ENCODE measurements around the gene SAMHD1.
A peak's percentile ranks its signal among the peaks of the same experiment; 100 is the strongest.
"Not testable (repeated sequence)": the region's sequence is repeated elsewhere in the genome, so short reads cannot be mapped to it uniquely, and the experiment has no call there.

Gene SAMHD1

GRCh38 chr20:36951198-36951978 is at the start of gene SAMHD1:
Gene SAMHD1, minus strand, starts transcription at chr20:36951708. Its CDS starts 65 bp downstream, at chr20:36951643.
- peak; percentile 93 for DNase-seq

GRCh38 chr20:37000171-37000570 is 48.7 kb upstream of the SAMHD1 start:
- not testable (repeated sequence) for DNase-seq

DNA sequence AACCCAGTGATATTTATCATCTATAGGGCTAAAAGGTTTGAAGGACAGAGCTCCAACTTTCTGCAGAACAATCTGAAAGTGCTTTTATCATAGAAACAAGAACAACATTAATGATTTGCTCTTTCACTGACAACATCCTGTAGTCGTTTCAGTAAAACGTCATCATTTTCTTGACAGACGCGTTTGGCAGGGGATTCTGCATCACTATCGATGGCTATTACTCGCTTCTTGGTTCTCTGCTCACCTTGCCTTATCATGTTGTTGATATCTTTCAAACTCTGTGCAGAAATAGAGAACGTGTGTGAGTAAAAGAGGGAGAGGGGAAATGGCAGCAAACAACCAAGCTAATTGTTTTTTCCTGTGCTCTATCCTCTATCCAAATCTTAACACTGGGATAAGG is 47.1 kb upstream of the SAMHD1 start:
- no peak for DNase-seq

DNA sequence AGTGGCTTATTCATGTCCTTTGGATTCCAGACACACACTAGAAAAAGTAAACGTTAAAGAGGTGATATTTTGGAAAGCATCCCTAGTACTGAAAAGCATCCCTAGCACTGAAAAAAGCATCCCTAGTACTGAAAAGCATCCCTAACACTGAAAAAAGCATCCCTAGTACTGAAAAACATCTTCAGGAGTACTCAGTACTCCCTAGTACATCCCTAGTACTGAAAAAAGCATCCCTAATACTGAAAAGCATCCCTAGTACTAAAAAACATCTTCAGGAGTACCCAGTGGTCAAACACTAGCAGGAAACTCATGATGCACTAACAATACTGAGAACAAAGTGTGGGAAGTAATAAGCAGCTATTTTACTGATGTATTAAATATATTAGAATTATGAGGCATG is 45.6 kb upstream of the SAMHD1 start:
- DNase-seq: no peak

- not testable (repeated sequence) for DNase-seq
Measured at GRCh38 chr20:36994221-36994620, 42.7 kb upstream of the SAMHD1 start.

DNA sequence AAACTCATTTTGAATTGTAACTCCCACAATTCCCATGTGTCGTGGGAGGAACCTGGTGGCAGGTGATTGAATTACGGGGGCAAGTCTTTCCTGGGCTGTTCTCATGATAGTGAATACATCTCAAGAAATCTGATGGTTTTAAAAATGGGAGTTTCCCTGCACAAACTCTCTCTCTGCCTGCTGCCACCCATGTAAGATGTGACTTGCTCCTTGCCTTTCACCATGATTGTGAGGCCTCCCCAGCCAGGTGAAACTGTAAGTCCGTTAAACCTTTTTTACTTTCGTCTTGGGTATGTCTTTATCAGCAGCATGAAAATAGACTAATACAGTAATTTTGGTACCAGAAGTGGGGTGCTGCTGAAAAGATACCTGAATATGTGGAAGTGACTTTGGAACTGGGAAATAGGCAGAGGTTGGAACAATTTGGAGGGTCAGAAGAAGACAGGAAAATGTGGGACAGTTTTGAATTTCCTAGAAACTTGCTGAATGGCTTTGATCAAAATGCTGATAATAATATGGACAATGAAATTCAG is 41.4 kb upstream of the SAMHD1 start:
- no peak for DNase-seq

- DNase-seq: no peak
Measured at GRCh38 chr20:36991703-36992102, 40.2 kb upstream of the SAMHD1 start.

DNA sequence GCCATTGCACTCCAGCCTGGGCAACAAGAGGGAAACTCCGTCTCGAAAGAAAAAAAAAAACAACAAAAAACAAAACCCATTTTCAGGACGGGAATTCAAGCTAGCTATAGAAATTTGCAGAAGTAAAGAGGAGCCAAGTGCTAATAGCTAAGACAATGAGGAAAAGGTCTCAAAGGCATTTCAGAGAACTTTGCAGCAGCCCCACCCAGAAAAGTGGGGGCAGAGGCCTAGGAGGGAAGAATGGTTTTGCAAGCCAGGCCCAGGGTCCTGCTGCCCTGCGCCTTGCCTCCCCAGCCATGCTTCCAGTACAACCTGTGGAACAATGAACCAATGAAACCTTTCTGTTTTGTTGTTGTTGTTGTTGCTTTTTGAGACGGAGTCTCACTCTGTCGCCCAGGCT is 38.3 kb upstream of the SAMHD1 start:
- no peak for DNase-seq

DNA sequence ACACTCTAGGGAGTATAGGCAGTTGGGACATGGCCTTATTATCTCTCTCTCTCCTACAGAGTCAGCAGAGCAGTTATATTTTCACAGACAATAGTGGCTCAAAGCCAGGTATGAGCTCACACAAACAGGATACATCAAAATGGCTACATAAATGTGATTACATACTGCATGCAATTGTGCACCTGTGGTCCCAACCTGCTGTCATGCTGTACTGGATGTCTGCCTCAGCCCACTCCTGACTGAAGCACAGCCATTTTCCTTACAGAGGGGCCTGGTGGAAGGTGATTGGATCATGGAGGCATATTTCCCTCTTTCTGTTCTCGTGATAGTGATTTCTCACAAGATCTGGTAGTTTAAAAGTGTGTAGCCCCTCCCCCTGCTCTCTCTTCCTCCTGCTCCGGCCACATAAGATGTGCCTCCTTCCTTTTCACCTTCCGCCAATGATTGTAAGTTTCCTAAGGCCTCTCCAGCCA is 37.0 kb upstream of the SAMHD1 start:
- DNase-seq: no peak

- DNase-seq: no peak
Measured at GRCh38 chr20:36984257-36984638, 32.7 kb upstream of the SAMHD1 start.

DNA sequence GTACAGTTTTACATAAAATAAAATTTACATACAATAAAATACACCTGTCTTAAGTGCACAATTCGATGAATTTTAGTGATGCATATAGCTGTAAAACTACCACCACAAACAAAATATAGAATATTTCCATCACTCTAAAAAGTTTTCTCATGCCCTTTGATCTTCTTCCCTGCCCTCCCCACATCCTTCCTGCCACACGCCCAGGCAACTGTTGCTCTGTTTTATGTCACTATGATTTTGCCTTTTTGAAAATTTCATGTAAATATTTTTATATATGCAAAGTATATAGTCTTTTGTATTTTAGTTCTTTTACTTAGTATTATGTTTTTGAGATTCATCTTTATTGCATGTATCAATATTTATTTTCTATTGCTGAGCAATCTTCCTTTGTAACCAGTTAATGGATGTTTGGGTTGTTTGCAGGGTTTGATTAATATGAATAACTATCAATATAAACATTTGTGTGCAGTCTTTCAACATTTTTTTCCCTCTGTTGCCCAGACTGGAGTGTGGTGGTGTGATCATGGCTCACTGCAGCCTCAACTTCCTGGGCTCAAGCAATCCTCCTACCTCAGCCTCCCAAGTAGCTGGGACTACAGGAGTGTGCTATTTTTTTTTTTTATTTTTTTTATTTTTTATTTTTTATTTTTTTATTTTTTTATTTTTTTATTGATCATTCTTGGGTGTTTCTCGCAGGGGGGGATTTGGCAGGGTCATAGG is 23.8 kb upstream of the SAMHD1 start:
- DNase-seq: no peak

- DNase-seq: no peak
Measured at GRCh38 chr20:36974660-36975059, 23.2 kb upstream of the SAMHD1 start.

- DNase-seq: no peak
Measured at GRCh38 chr20:36971103-36971502, 19.6 kb upstream of the SAMHD1 start.

DNA sequence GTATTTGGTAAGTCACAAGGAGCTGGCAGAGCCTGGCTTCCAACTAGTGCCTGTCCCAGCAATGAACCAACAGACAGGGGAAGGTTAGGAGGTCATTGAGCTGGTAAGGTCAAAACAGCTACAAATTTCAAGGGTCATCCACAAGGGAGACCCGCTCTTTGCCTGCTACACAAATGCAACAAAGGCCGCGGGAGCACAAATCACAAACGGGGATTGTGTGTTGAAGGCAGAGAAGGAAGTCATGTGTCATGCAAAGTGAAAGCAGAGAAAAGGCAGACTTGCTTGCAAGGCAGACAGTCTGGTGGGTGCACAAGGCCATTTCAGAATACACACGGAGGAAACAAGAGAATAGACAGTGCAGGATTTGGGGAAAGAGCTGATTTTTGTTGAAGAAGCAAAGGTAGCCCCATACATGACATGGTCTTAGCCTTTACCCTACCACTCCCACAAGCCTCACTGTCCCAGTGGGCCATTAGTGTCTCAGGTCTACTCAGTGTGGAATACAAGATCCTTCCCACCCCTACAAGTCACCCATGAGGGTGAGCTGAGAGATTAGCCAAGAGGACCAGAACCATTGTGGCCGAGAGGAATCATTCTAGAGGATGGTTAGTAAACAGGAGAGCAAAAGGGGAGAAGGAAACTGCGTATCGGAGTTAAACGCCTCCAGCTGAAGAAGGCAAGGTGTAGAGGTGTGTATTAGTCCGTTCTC is 18.1 kb upstream of the SAMHD1 start:
- no peak for DNase-seq

- DNase-seq: no peak
Measured at GRCh38 chr20:36969051-36969450, 17.5 kb upstream of the SAMHD1 start.

- DNase-seq: no peak
Measured at GRCh38 chr20:36967636-36968035, 16.1 kb upstream of the SAMHD1 start.

- DNase-seq: not testable (repeated sequence)
Measured at GRCh38 chr20:36966965-36967364, 15.5 kb upstream of the SAMHD1 start.

DNA sequence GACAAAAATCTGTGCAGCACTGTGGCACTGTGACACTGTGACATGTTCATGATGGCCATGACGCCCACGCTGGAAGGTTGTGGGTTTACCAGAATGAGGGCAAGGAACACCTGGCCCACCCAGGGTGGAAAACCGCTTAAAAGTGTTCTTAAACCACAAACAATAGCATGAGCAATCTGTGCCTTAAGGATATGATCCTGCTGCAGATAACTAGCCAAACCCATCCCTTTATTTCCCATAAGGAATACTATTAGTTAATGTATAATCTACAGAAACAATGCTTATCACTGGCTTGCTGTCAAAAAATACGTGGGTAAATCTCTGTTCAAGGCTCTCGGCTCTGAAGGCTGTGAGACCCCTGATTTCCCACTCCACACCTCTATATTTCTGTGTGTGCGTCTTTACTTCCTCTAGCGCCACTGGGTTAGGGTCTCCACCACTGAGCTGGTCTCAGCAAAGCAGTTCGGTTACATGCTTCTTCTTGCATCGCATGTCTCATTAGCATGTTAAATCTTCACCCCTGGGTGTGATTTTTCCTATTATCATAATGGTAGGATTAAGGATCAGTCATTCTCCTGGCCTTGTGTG is 10.9 kb upstream of the SAMHD1 start:
- DNase-seq: not testable (repeated sequence)

DNA sequence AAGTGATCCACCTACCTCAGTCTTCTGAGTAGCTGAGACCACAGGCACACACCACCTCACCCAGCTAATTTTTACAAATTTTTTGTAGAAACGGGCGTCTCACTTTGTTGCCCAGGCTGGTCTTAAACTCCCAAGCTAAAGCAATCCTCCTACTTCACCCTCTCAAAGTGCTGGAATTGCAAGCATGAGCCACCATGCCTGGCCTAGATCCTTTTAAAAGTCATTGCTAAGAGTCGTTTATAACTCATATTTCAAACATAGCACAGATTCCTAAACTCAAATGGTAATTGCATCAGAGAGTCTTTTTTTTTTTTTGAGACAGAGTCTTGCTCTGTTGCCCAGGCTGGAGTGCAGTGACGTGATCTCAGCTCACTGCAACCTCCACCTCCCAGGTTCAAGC is 7.7 kb upstream of the SAMHD1 start:
- DNase-seq: no peak

DNA sequence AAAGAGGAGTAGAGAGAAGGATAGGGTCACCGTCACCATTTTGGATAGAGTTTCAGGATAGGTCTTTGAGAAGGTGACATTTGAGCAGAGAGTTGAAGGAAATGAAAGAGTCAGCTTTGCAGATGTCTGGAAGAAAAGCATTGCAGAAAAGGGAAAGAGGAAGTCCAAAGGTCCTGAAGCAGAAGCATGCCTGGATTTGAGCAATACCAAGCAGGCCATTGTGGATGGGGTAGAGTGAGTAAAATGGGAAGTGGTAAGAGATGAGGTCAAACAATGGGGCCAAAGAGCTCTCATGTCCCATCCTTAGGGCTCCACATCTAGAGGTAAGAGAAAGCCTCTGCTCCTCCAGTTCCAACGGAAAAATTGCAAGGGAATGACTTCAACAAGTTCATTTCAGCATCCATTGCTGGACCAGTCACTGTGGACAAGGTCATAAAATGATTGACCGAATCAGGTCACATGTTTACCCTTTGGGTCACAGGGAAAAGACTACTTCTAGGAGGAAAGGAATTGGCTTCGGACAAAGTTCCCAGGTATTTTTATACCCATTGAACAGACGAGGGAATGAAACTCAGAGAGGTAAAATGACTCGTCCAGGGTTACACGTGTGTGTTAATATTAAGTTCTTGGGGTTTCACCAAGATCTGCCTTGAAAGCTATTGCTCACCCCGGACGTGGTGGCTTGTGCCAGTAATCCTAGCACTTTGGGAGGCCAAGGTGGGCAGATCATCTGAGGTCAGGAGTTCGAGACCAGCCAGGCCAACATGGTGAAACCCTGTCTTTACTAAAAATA is 6.6 kb upstream of the SAMHD1 start:
- DNase-seq: no peak

DNA sequence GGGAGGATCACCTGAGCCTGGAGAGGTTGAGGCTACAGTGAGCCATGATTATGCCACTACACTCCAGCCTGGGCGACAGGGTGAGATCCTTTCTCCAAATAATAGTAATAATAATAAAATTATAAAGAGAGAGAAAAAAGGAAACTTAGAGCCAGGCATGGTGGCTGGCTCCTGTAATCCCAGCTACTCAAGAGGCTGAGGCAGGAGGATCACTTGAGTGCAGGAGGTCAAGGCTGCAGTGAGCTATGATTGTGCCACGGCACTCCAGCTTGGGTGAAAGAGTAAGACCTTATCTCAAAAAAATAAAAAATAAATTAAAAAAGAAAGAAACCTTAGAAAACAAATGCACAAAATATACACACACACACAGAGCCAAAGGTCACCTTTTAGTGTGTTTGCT is 5.2 kb upstream of the SAMHD1 start:
- no peak for DNase-seq

DNA sequence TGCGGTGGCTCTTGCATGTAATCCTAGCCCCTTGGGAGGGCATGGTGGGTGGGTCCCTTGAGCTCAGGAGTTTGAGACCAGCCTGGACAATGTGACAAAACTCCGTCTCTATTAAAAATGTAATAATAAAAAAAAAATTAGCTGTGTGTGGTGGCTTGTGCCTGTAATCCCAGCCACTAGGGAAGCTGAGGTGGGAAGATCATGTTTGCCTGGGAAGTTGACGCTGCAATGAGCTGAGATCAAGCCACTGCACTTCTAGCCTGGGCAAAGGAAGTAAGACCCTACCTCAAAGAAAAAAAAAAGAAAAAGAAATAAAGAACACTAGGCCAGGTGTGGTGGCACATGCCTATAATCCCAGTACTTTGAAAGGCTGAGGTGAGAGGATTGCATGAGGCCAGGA is 4.5 kb upstream of the SAMHD1 start:
- DNase-seq: no peak
